ENCODE results near the gene SLC47A1. TPM values are rescaled to one million over a fixed set of nuclear protein-coding genes. Genes with fewer than 3 reads are reported as not detected.

Gene SLC47A1
- total and polyA plus RNA-seq, 4 donors, result 34.8 to 69.2 (median 37.2) TPM

- WGBS, result 92% methylated on average over 3 of the region's 3 CpGs
- Histone ChIP-seq H3K9me3 (ENCODE audit: control insufficient read depth in 4 of 4, low read length in 3 of 4) (no peaks in the 10 kb centered on the region), H3K4me1 (ENCODE audit: control insufficient read depth in 4 of 4, insufficient read depth in 4 of 4, low read length in 3 of 4) (no peaks in the 10 kb centered on the region), H3K4me3 (ENCODE audit: low read depth in 1 of 3, low read length in 3 of 3) (no peak overlapping the region), H3K27me3 (ENCODE audit: control insufficient read depth in 4 of 4, insufficient read depth in 4 of 4, low read length in 3 of 4) (no peaks in the 10 kb centered on the region), H3K36me3 (ENCODE audit: control insufficient read depth in 4 of 4, insufficient read depth in 3 of 4, low read depth in 1 of 4, low read length in 3 of 4) (no peaks in the 10 kb centered on the region), H3K9ac (ENCODE audit: low read depth in 1 of 2, low read length in 2 of 2) (no peak overlapping the region), H3K27ac (ENCODE audit: low read depth in 1 of 2, low read length in 2 of 2) (no peak overlapping the region)
- no peak for DNase-seq (ENCODE audit: low spot score)
- TF ChIP-seq RAD21 (IDR thresholded peaks at IDR 0.05), result no peak
- no peak for TF ChIP-seq MAX (IDR thresholded peaks at IDR 0.05)
- TF ChIP-seq TAF1 (conservative IDR thresholded peaks at IDR 0.05), result no peak
- no peak for TF ChIP-seq FOXA1 (IDR thresholded peaks at IDR 0.05)
- TF ChIP-seq RXRA (IDR thresholded peaks at IDR 0.05), result no peak
- TF ChIP-seq SP1 (IDR thresholded peaks at IDR 0.05), result no peak
- TF ChIP-seq HNF4G (IDR thresholded peaks at IDR 0.05), result no peak
- TF ChIP-seq GABPA (IDR thresholded peaks at IDR 0.05 in 1 of 2, conservative IDR thresholded peaks at IDR 0.05 in 1 of 2), result no peak
- no peak for TF ChIP-seq ZBTB33 (IDR thresholded peaks at IDR 0.05)
- no peak for TF ChIP-seq YY1 (IDR thresholded peaks at IDR 0.05)
Measured at GRCh38 chr17:19485800-19486340, 47.8 kb upstream of the SLC47A1 start.

- H3K27ac ChIP-seq (ENCODE audit: low read depth in 1 of 2, low read length in 2 of 2), result no peak overlapping the region
- H3K4me1 ChIP-seq (ENCODE audit: control insufficient read depth in 4 of 4, insufficient read depth in 4 of 4, low read length in 3 of 4), result no peaks in the 10 kb centered on the region
- no peak overlapping the region for H3K4me3 ChIP-seq (ENCODE audit: low read depth in 1 of 3, low read length in 3 of 3)
- 97% methylated on average over 13 of the region's 13 CpGs for WGBS
- no peaks in the 10 kb centered on the region for H3K9me3 ChIP-seq (ENCODE audit: control insufficient read depth in 4 of 4, low read length in 3 of 4)
- no peak for DNase-seq (ENCODE audit: low spot score)
- no peaks in the 10 kb centered on the region for H3K36me3 ChIP-seq (ENCODE audit: control insufficient read depth in 4 of 4, insufficient read depth in 3 of 4, low read depth in 1 of 4, low read length in 3 of 4)
- no peaks in the 10 kb centered on the region for H3K27me3 ChIP-seq (ENCODE audit: control insufficient read depth in 4 of 4, insufficient read depth in 4 of 4, low read length in 3 of 4)
- no peak for TF ChIP-seq CTCF (IDR thresholded peaks at IDR 0.05; ENCODE audit: low read depth, low read length, missing input control)
- TF ChIP-seq NR2F2 (IDR thresholded peaks at IDR 0.05), result no peak
- TF ChIP-seq SP1 (IDR thresholded peaks at IDR 0.05), result no peak
- no peak for TF ChIP-seq REST (IDR thresholded peaks at IDR 0.05)
- no peak for TF ChIP-seq RAD21 (IDR thresholded peaks at IDR 0.05)
- TF ChIP-seq JUND (IDR thresholded peaks at IDR 0.05), result no peak
- H3K9ac ChIP-seq (ENCODE audit: low read depth in 1 of 2, low read length in 2 of 2), result no peak overlapping the region
Measured at GRCh38 chr17:19486351-19487023, 47.2 kb upstream of the SLC47A1 start.
